HG02870 (cell line): ENCODE measurements around the gene EIF4G1.

ENCODE experiments used
- ATAC-seq: cut with Tn5 transposase; IDR thresholded peaks from one replicate; pipeline ENCODE4 v1.9.1; 2021; ENCODE audit warnings: mild to moderate bottlenecking, moderate library complexity; ENCODE audit not compliant: unreplicated experiment

The EIF4G1 gene

GRCh38 chr3:184348057-184348382 lies 33.6 kb downstream of the EIF4G1 start:
- ATAC-seq: no peak

GRCh38 chr3:184349563-184350470 lies 35.4 kb downstream of the EIF4G1 start:
- ATAC-seq: no peak

- no peak for ATAC-seq
These were observed 36.2 kb downstream of the EIF4G1 start for GRCh38 chr3:184350618-184351017.

GRCh38 chr3:184351511-184352148 lies 37.2 kb downstream of the EIF4G1 start:
- no peak for ATAC-seq

GRCh38 chr3:184352149-184352785 lies 37.9 kb downstream of the EIF4G1 start:
- no peak for ATAC-seq

- no peak for ATAC-seq
These were observed 38.6 kb downstream of the EIF4G1 start for GRCh38 chr3:184352897-184353545.

GRCh38 chr3:184353546-184353941 lies 39.1 kb downstream of the EIF4G1 start:
- ATAC-seq: no peak

DNA sequence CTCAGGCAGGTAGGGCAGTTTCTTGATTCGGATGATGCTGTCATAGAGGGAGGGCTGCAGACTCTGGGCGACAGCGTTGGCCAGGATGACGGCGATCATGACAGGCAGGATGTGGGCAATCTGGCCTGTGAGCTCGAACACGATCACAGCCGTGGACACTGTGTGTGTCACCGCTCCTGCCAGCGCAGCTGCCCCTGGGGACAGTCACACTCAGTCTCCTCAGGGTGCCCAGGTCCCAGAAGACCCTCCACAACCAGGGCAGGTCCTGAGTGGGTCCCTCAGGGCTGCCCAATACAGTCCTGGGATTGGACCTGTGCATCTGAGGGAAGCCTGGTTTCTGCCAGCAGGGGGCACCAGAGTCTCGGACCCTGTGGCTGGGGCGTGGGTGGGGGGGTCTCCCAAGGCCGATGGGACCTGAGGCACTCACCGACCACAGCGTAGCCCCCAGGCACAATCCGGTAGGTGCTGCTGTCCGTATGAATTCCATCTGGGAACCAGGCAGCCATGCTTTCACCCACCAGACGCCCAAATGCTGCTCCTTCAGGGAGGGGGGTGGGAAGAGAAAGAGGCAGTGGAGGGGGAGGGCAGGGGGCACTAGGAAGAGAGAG lies 39.8 kb downstream of the EIF4G1 start:
- no peak for ATAC-seq

GRCh38 chr3:184354754-184355153 lies 40.3 kb downstream of the EIF4G1 start:
- ATAC-seq: no peak

- no peak for ATAC-seq
These were observed 41.0 kb downstream of the EIF4G1 start for GRCh38 chr3:184355261-184356040.

DNA sequence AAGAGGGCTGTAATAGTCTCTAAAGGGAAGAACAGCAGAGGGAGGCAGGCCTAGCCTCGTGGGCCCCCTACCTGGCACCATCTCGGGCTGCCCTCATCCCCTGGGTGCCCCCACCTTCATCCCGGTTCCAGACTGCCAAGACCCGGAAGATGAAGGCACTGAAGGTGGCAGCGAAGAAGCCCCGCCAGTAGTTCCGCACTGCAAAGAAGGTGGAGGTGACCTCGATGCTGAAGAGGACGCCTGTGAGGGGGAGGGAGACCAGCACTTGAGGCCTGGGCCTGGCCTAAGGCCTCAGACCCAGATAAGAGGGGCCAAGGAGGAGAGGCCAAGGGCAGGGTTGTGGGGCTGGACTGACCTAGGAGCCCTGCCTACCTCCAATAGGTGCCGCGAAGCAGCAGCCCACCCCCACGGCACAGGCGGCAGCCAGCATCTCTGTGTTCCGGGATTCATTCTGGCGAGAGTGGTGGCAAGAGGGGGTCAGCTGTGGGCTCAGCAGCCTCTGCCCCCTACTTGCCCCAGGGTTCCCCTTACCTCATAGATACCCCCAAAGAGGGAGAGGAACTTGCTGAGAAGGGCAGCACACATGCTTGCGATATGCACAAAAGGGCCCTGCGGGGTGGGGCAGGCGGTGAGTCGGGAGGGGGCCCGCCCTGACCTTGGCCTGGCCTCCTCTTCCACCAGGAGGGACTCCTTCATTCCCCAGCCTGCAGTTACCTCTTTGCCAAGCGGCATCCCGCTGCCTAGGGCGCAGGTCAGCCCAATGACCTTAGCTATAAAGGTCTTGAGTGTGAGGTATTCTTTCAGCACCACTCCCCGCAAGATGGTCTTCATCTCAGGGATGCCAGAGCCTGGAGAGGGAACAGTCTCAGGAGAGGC lies 43.1 kb downstream of the EIF4G1 start:
- no peak for ATAC-seq

DNA sequence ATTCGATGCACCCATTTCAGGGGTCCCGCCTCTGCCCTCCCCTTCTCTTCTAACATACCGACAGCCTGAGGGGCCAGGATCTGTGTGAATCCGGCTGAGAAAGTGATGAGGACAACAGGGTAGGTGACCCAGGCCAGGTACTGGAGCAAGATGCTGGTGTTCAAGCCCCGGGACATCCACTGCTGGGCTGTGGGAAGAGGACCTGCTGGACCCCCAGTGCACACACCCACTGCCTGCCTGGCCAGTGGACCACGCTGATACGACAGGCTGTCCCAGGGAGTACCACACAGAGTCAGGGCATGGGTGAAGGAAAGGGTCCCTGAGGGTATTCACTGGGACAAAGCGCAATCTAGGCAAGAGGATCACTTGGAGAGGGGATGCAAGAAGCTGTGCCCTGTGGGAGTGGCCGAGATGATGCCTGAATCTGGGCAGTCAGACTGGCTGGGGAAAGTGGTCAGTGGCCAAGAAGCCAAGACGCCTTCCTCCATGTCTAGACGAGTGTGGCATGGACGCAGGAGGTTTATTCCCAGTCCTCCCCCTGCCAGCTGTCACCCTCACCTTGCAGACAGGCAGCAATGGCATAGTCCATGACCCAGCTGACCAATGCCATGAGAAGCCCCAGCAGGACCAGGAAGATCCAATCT lies 43.8 kb downstream of the EIF4G1 start:
- ATAC-seq: no peak

GRCh38 chr3:184358921-184359350 lies 44.5 kb downstream of the EIF4G1 start:
- ATAC-seq: no peak

- no peak for ATAC-seq
These were observed 45.2 kb downstream of the EIF4G1 start for GRCh38 chr3:184359610-184360009.

GRCh38 chr3:184360070-184360928 lies 45.9 kb downstream of the EIF4G1 start:
- no peak for ATAC-seq

GRCh38 chr3:184360929-184361531 lies 46.6 kb downstream of the EIF4G1 start:
- ATAC-seq: peak; percentile 2

DNA sequence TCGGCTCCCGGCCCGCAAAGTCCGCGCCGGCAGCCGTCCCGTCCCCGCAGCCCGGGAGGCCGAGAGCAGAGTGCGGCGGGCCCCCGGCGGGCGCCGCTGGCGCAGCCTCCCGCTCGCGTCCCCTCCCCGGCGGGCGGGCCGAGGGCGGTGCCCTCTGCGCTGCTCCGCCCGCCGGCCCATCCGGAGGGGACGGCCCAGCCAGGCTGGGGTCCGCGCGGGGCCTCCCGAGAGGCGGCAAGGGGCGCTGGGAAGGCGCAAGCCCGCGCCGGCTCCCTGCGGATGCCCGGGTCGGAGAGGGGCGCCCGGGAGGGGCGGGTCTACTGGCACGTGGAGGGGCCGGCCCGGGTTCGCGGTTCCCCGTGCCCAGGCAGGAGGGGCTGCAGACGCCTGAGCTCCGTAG lies 47.1 kb downstream of the EIF4G1 start, which contains the start of the genes CLCN2 and POLR2H:
Gene CLCN2 (minus strand): TSS at position 74 of the 400 bp plus-strand sequence. CDS start 126 bp downstream, outside the sequence.
Gene POLR2H (plus strand): TSS at position 179 of the 400 bp plus-strand sequence. CDS start 1,783 bp downstream, outside the sequence.
- peak; percentile 25 for ATAC-seq
